IPS-11a (cell line): ENCODE measurements around the gene PPFIA3.
"Not testable (repeated sequence)": the region's sequence is repeated elsewhere in the genome, so short reads cannot be mapped to it uniquely, and the experiment has no call there.

ENCODE experiments used
- H3K4me3 ChIP-seq: one replicate; pipeline ENCODE4 v1.5.1; 2013; ENCODE audit warnings: low read depth, low read length, control low read depth

The PPFIA3 gene

GRCh38 chr19:49173198-49173597, 53.9 kb downstream of the PPFIA3 start:
- H3K4me3 ChIP-seq: no peak overlapping the region

- H3K4me3 ChIP-seq: no peak overlapping the region
These were observed 61.3 kb downstream of the PPFIA3 start for GRCh38 chr19:49180659-49181058.

DNA sequence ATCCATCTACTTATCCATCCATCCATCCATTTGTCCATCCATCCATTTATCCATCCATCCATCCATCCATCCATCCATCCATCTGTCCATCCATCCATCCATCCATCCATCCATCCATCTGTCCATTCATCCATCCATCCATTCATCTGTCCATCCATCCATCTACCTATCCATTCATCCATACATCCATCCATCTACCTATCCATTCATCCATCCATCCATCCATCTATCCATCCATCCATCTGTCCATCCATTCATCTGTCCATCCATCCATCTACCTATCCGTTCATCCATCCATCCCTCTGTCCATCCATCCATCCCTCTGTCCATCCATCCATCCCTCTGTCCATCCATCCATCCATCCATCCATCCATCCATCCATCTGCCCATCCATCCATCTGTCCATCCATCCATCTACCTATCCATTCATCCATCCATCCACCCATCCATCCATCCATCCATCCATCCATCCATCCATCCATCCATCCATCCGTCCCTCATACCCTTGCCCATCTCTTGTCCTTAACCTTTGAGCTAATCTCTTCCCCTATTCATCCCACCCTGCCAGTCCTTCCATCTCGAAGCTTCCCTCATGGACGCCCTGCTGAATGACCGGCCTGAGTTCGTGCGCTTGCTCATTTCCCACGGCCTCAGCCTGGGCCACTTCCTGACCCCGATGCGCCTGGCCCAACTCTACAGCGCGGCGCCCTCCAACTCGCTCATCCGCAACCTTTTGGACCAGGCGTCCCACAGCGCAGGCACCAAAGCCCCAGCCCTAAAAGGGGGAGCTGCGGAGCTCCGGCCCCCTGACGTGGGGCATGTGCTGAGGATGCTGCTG, 62.9 kb downstream of the PPFIA3 start:
- H3K4me3 ChIP-seq: not testable (repeated sequence)

DNA sequence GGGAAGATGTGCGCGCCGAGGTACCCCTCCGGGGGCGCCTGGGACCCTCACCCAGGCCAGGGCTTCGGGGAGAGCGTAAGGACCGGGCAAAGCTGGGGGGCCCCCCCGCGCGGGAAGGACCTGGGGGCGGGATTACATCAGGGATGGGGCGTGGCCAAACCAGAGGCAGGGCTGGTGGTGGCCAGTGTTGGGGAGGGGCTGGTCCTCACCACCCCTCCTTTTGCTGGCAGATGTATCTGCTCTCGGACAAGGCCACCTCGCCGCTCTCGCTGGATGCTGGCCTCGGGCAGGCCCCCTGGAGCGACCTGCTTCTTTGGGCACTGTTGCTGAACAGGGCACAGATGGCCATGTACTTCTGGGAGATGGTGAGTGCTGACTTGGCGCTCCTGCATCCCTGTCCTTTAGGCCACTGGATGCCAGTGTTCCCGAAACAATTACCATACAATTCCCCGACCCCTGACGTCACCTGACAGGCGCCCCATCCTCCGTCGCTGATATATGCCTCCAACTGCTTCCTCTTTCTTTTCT, 63.6 kb downstream of the PPFIA3 start:
- H3K4me3 ChIP-seq: no peak overlapping the region

DNA sequence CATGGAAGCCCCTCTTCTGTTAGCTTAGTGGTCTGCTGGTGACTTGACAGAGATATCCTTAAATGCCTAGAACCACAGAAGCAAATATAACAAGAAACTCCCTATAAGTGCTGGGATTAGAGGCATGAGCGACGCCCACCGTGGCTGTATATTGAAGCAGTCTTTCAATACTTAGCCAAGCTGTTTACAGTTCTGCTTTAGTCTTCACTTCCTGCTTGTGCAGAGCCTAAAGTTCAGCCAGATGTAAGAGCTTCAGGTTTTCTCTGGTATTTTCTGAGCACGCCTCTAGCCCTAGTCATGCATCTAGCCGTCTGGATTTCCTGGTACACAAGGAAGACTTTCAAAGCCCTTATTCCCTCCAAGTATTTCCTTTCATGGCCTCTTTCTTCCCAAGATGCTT, 66.8 kb downstream of the PPFIA3 start:
- H3K4me3 ChIP-seq: no peak overlapping the region

DNA sequence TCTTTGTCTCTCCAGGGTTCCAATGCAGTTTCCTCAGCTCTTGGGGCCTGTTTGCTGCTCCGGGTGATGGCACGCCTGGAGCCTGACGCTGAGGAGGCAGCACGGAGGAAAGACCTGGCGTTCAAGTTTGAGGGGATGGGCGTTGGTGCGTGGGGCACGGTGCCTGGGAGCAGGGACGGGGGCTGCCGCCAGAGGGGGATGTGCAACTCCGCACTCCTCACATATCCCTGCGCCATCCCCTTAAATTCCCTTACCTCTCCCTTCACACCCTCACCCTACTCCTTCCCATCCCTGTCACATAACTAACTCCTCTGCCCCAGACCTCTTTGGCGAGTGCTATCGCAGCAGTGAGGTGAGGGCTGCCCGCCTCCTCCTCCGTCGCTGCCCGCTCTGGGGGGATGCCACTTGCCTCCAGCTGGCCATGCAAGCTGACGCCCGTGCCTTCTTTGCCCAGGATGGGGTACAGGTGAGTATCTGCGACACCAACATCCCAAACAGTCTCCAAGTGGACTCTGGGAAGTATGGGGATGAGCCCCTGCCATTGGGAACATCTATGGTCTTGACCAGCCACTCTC, 69.4 kb downstream of the PPFIA3 start:
- no peak overlapping the region for H3K4me3 ChIP-seq

DNA sequence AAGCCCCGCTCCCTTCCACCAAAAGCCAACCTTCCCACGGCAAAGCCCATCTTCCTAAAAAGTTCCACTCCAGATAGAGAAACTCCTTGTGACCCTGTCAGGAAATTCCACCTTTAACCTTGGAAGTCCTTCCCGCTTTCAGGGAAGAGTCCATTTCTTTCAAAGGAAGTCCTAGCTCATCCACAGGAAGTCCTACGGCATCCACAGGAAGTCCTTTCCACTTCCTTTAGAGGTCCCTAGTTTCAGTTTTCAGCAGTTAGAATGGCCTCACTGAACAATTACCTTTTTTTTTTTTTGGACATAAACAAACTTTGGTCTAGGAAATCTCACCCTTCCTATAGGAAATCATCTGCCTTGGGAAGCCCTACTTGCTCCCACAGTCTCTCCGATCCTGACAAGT, 69.9 kb downstream of the PPFIA3 start:
- no peak overlapping the region for H3K4me3 ChIP-seq

DNA sequence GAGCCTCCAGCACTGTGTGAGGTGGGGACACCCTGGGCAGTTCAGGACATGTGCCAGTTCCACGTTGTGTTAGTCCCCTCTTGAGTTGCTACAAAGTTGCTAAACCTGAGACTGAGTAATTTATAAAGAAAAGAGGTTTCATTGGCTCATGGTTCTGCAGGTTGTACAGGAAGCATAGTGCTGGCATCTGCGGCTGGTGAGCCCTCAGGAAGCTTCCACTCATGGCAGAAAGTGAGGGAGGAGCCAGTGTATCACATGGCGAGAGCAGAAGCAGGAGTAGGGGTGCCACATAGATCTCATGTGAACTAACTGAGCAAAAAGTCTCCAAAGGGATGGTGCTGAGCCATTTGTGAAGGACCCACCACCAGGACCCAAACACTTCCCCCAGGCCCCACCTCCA, 71.4 kb downstream of the PPFIA3 start:
- no peak overlapping the region for H3K4me3 ChIP-seq

GRCh38 chr19:49193822-49194394, 74.6 kb downstream of the PPFIA3 start:
- H3K4me3 ChIP-seq: no peak overlapping the region

- H3K4me3 ChIP-seq: no peak overlapping the region
These were observed 75.1 kb downstream of the PPFIA3 start for GRCh38 chr19:49194408-49194807.

- H3K4me3 ChIP-seq: no peak overlapping the region
These were observed 77.3 kb downstream of the PPFIA3 start for GRCh38 chr19:49196527-49197240.

DNA sequence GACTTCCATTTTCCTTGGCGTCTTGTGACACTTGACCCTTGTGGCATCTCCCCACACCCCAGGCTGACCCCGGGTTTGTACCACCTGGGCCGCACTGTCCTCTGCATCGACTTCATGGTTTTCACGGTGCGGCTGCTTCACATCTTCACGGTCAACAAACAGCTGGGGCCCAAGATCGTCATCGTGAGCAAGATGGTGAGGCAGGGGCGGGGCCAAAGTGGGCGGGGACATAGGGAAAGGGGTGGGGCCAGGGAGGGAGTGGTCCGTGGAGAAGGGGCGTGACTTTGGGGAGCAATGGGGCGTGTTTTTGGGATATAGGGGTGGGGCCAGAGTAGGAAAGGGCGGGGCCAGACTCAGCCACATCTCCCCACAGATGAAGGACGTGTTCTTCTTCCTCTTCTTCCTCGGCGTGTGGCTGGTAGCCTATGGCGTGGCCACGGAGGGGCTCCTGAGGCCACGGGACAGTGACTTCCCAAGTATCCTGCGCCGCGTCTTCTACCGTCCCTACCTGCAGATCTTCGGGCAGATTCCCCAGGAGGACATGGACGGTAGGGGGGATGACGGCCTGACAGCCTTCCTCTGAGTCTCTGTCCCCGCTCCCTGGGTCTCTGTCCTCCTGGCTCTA, 81.0 kb downstream of the PPFIA3 start:
- H3K4me3 ChIP-seq: no peak overlapping the region
